HEK293T (cell line): ENCODE results near the gene HNRNPF.

Source experiments
- BHLHE40 ChIP-seq: fragments of 450-650 bp; IDR thresholded peaks from 2 replicates; pipeline ENCODE4 v1.6.1; 2016; ENCODE audit warnings: mild to moderate bottlenecking, moderate library complexity, borderline replicate concordance
- FOXK2 ChIP-seq: fragments of 450-650 bp; IDR thresholded peaks from 2 replicates; pipeline ENCODE4 v1.6.1; 2016; ENCODE audit warnings: mild to moderate bottlenecking
- FOXM1 ChIP-seq: fragments of 450-650 bp; IDR thresholded peaks from 2 replicates; pipeline ENCODE4 v1.6.1; 2017; ENCODE audit warnings: mild to moderate bottlenecking, borderline replicate concordance
- L3MBTL2 ChIP-seq: fragments of 450-650 bp; conservative IDR thresholded peaks from 2 replicates; pipeline ENCODE4 v1.6.1; 2016; ENCODE audit warnings: mild to moderate bottlenecking
- LEF1 ChIP-seq: fragments of 450-650 bp; IDR thresholded peaks from 2 replicates; pipeline ENCODE4 v1.6.1; 2017; ENCODE audit warnings: mild to moderate bottlenecking, borderline replicate concordance
- SUZ12 ChIP-seq: fragments of 450-650 bp; IDR thresholded peaks from 2 replicates; pipeline ENCODE4 v1.6.1; 2016; ENCODE audit warnings: mild to moderate bottlenecking

DNA sequence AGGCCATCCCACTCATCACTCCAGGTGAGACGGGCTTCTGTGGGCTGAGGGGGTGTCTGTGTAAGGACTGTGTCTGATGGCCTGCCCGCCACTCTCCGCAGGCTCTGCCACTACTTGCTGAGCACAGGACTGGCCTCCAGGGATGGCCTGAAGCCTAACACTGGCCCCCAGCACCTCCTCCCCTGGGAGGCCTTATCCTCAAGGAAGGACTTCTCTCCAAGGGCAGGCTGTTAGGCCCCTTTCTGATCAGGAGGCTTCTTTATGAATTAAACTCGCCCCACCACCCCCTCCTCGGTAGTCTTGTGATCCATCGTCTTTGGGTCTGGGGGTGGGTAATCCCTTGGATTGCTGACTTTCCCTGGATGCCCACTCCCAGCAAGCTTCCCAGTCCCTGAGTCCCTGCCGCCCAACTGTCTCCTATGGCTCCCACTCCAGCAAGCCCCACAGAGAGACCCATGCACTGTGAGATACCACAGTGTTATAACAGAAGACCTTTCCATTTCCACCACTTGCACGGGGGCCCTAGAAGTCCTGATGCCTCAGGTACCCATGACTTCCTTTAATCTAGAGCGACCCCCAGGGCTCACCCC is 32.8 kb downstream of the HNRNPF start:
- no peak for TF ChIP-seq BHLHE40
- no peak for TF ChIP-seq FOXK2
- no peak for TF ChIP-seq LEF1
- TF ChIP-seq SUZ12: no peak
- no peak for TF ChIP-seq FOXM1
- TF ChIP-seq L3MBTL2: no peak
